ENCODE data around the gene STIP1.

DNA sequence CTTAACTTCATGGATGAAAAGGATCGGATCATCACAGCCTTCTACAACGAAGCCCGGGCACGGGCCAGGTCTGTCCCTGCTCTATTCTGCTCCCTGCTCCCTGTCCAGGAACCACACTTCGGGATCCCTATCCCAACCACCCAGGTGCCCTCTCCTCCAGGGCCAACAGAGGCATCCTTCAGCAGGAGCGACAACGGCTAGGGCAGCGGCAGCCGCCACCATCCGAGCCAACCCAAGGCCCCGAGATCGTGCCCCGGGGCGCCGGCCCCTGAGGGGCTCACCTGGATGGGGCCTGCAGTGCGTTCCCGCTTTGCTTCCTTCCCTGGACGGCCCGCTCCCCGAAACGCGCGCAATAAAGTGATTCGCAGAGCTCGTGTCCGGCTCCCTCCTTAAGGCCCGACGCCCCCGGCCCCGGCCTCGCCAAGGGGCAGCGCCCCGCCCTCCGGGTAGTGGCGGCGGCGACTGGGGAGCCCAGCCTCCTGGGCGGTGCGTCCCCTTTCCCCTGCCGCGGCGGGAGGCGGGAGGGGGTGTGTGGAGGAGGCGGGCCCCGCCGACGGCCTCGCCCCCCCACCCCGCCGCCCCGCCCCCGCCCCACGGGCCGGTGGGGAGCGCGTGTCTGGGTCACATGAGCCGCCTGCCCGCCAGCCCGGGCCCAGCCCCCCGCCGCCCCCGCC is 48.1 kb downstream of the STIP1 start, which contains the start of gene VEGFB:
- TF ChIP-seq BHLHE40 (IDR thresholded peaks at IDR 0.05; ENCODE audit: low read depth, low read length) (no peak), POLR2A (IDR thresholded peaks at IDR 0.05; ENCODE audit: low read depth, low read length) (no peak), CTCF (conservative IDR thresholded peaks at IDR 0.05; ENCODE audit: low read depth, low read length) (no peak), RAD21 (IDR thresholded peaks at IDR 0.05; ENCODE audit: low read length) (no peak), FOS (IDR thresholded peaks at IDR 0.05; ENCODE audit: low read depth, low read length) (no peak), CEBPB (IDR thresholded peaks at IDR 0.05; ENCODE audit: low read depth, low read length) (no peak), SMC3 (IDR thresholded peaks at IDR 0.05; ENCODE audit: low read depth, low read length) (no peak), RFX5 (IDR thresholded peaks at IDR 0.05; ENCODE audit: low read depth, low read length) (no peak)
- TF ChIP-seq, protein P1, sequence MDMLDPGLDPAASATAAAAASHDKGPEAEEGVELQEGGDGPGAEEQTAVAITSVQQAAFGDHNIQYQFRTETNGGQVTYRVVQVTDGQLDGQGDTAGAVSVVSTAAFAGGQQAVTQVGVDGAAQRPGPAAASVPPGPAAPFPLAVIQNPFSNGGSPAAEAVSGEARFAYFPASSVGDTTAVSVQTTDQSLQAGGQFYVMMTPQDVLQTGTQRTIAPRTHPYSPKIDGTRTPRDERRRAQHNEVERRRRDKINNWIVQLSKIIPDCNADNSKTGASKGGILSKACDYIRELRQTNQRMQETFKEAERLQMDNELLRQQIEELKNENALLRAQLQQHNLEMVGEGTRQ (IDR thresholded peaks at IDR 0.05; ENCODE audit: low read depth, low read length), result peak; percentile 22; the same call in 1 of the 2 replicates
